Neuron (in vitro differentiated cells): ENCODE data around the gene DNAJC16.

Source experiments
- H2AFZ ChIP-seq: one replicate; pipeline ENCODE4 v1.6.1; 2013; ENCODE audit warnings: low read depth, mild to moderate bottlenecking, inconsistent platforms, low read length, moderate library complexity
- H3K27me3 ChIP-seq: one replicate; pipeline ENCODE4 v1.6.1; 2013; ENCODE audit warnings: low read length; ENCODE audit not compliant: insufficient read depth
- H3K36me3 ChIP-seq: one replicate; pipeline ENCODE4 v1.6.1; 2013; ENCODE audit warnings: low read length; ENCODE audit not compliant: insufficient read depth
- H3K4me1 ChIP-seq: one replicate; pipeline ENCODE4 v1.6.1; 2013; ENCODE audit warnings: low read length; ENCODE audit not compliant: insufficient read depth
- H3K4me3 ChIP-seq: 2 replicates; pipeline ENCODE4 v1.5.1; 2013; ENCODE audit warnings: mild to moderate bottlenecking, low read length, moderate library complexity
- H3K9me3 ChIP-seq: one replicate; pipeline ENCODE4 v1.6.1; 2013; ENCODE audit warnings: low read length

Gene DNAJC16

GRCh38 chr1:15618077-15618654 lies 91.5 kb downstream of the DNAJC16 start:
- H3K36me3 ChIP-seq, result no peaks in the 10 kb centered on the region
- H3K27me3 ChIP-seq, result no peaks in the 10 kb centered on the region

GRCh38 chr1:15618655-15619525 lies 92.2 kb downstream of the DNAJC16 start:
- no peaks in the 10 kb centered on the region for H3K36me3 ChIP-seq
- no peaks in the 10 kb centered on the region for H3K9me3 ChIP-seq
- peaks cover 11% of the 10 kb centered on the region for H3K4me1 ChIP-seq
- H3K4me3 ChIP-seq, result peak overlapping the region; percentile 68
- no peaks in the 10 kb centered on the region for H3K27me3 ChIP-seq
- H2AFZ ChIP-seq, result no peak overlapping the region

More at GRCh38 chr1:15618077-15618654, 91.5 kb downstream of the DNAJC16 start:
- Histone ChIP-seq H2AFZ (peak overlapping the region; percentile 81), H3K4me3 (peak overlapping the region; percentile 68), H3K9me3 (no peaks in the 10 kb centered on the region), H3K4me1 (peaks cover 11% of the 10 kb centered on the region)

GRCh38 chr1:15620155-15620545 lies 93.5 kb downstream of the DNAJC16 start:
- Histone ChIP-seq H3K4me1 (peaks cover 11% of the 10 kb centered on the region), H2AFZ (no peak overlapping the region), H3K36me3 (no peaks in the 10 kb centered on the region), H3K9me3 (no peaks in the 10 kb centered on the region), H3K4me3 (no peak overlapping the region), H3K27me3 (no peaks in the 10 kb centered on the region)

GRCh38 chr1:15620902-15621682 lies 94.4 kb downstream of the DNAJC16 start:
- no peak overlapping the region for H2AFZ ChIP-seq
- no peak overlapping the region for H3K4me3 ChIP-seq
- no peaks in the 10 kb centered on the region for H3K36me3 ChIP-seq
- no peaks in the 10 kb centered on the region for H3K9me3 ChIP-seq
- peaks cover 11% of the 10 kb centered on the region for H3K4me1 ChIP-seq
- no peaks in the 10 kb centered on the region for H3K27me3 ChIP-seq

DNA sequence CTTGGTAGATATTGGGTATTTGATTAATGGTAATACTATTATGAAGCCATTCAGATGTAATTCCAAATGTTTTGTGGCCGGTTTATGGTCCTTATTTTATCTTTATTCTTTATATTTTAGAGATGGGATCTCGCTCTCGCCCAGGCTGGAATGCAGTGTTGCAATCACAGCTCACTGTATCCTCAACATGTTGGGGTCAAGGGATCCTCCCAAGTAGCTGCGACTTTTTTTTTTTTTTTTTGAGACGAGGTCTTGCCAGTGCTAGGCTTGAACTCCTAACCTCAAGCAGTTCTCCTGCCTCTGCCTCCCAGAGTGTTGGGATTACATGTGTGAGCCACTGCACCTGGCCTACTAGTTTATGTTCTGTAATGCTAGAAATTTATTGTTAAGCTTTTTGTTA lies 95.3 kb downstream of the DNAJC16 start:
- no peaks in the 10 kb centered on the region for H3K9me3 ChIP-seq
- peaks cover 5% of the 10 kb centered on the region for H3K36me3 ChIP-seq
- H3K4me1 ChIP-seq, result peaks cover 6% of the 10 kb centered on the region
- no peak overlapping the region for H3K4me3 ChIP-seq
- H3K27me3 ChIP-seq, result no peaks in the 10 kb centered on the region
- H2AFZ ChIP-seq, result no peak overlapping the region

GRCh38 chr1:15622712-15623373 lies 96.2 kb downstream of the DNAJC16 start:
- H3K27me3 ChIP-seq, result no peaks in the 10 kb centered on the region
- H2AFZ ChIP-seq, result no peak overlapping the region
- peaks cover 10% of the 10 kb centered on the region for H3K36me3 ChIP-seq
- H3K4me3 ChIP-seq, result no peak overlapping the region
- no peaks in the 10 kb centered on the region for H3K9me3 ChIP-seq
- H3K4me1 ChIP-seq, result peaks cover 6% of the 10 kb centered on the region

DNA sequence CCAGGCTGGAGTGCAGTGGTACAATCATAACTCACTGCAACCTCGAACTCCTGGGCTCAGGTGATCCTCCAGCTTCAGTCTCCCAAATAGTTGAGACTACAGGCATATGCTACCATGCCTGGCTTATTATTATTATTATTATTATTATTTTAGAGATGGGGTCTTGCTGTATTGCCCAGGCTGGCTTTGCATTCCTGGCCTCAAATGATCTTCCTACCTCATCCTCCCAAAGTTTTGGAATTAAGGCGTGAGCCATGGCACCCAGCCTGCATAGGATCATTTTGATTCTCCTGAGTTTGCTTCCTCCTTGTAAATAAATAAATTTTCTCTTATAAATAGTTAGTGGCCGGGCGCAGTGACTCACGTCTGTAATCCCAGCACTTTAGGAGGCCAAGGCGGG lies 96.8 kb downstream of the DNAJC16 start:
- Histone ChIP-seq H3K9me3 (no peaks in the 10 kb centered on the region), H2AFZ (no peak overlapping the region), H3K36me3 (peaks cover 14% of the 10 kb centered on the region), H3K4me3 (no peak overlapping the region), H3K27me3 (no peaks in the 10 kb centered on the region), H3K4me1 (peaks cover 5% of the 10 kb centered on the region)

- H3K4me1 ChIP-seq, result no peaks in the 10 kb centered on the region
- no peaks in the 10 kb centered on the region for H3K9me3 ChIP-seq
- H3K36me3 ChIP-seq, result peaks cover 18% of the 10 kb centered on the region
- H3K27me3 ChIP-seq, result no peaks in the 10 kb centered on the region
- no peak overlapping the region for H3K4me3 ChIP-seq
- no peak overlapping the region for H2AFZ ChIP-seq
Observed at GRCh38 chr1:15624133-15624714, 97.6 kb downstream of the DNAJC16 start.

GRCh38 chr1:15625056-15625917 lies 98.6 kb downstream of the DNAJC16 start:
- no peak overlapping the region for H3K4me3 ChIP-seq
- H2AFZ ChIP-seq, result no peak overlapping the region
- peaks cover 21% of the 10 kb centered on the region for H3K36me3 ChIP-seq

More at GRCh38 chr1:15625056-15625917, 98.6 kb downstream of the DNAJC16 start:
- Histone ChIP-seq H3K4me1 (no peaks in the 10 kb centered on the region), H3K27me3 (no peaks in the 10 kb centered on the region), H3K9me3 (no peaks in the 10 kb centered on the region)
